ENCODE data around the gene NEU2.

NEU2 gene

DNA sequence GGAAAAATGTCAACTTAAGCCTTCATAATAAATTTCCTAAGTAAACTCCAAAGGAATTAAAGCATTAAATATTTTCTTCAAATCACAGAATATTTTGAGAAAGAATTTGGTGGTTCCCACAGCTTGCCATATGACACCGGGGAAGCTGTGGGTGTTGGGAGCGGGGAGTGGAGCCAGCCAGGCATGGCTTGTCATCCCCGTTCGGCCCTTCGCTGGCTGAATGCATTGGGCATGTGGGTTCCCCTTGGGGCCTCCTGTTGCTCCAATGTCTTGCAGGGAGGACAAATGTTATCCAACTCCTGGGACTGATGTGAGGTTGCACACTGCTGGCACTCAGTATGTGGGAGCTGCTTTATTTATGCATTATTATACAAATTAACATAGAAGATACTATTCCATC, 38.0 kb upstream of the NEU2 start:
- no peak overlapping the region for H3K4me3 ChIP-seq (ENCODE audit: low read depth, low read length)
- TF ChIP-seq, protein P1, sequence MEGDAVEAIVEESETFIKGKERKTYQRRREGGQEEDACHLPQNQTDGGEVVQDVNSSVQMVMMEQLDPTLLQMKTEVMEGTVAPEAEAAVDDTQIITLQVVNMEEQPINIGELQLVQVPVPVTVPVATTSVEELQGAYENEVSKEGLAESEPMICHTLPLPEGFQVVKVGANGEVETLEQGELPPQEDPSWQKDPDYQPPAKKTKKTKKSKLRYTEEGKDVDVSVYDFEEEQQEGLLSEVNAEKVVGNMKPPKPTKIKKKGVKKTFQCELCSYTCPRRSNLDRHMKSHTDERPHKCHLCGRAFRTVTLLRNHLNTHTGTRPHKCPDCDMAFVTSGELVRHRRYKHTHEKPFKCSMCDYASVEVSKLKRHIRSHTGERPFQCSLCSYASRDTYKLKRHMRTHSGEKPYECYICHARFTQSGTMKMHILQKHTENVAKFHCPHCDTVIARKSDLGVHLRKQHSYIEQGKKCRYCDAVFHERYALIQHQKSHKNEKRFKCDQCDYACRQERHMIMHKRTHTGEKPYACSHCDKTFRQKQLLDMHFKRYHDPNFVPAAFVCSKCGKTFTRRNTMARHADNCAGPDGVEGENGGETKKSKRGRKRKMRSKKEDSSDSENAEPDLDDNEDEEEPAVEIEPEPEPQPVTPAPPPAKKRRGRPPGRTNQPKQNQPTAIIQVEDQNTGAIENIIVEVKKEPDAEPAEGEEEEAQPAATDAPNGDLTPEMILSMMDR (conservative IDR thresholded peaks at IDR 0.05; ENCODE audit: low read depth, low read length): no peak
- DNase-seq (ENCODE audit: low read depth): no peak

DNA sequence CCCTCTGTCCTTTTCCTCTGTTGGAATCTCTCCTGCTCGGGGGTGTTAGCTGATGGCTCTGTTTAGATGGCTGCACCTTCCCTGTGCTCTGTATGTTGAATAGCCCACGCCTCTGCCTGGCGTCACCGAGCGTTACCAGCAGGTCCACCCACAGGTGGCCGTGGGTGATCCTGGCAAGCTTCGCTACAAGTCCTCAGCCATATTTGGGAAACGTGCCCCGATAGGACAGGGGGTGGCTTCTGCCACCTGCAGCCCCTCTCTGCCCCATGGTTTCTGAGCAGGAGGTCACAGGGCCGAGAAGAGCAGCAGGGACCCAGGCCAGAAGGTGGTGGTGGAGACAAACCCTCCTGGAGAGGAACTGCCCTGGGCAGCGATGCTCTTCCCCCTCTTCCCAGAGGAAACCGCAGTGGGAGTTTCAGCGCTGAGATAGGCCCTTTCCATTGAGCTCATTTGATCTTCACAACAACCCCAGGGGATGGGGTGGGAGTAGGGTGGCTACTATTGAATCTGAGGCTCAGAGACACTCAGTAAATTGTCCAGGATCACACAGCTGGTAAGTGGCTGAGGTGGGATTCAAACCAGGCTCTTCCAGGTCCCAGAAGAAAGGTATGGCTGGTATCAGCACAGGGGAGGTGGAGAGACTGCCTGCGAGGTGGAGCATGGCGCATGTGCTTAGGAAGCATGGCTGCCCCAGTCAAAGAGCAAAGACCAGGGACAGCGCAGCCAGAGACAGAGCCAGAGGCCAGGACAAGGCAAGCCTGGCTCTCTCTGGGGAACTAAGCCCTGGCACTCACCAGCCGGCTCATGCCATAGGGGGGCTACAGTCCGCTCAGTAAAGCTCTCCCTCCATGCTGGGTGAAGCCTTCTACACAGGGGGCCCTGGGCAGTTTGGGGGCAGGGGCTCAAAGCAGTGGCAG, 34.5 kb upstream of the NEU2 start:
- H3K4me3 ChIP-seq (ENCODE audit: low read depth, low read length): no peak overlapping the region
- no peak for DNase-seq (ENCODE audit: low read depth)
- TF ChIP-seq, protein P1 (conservative IDR thresholded peaks at IDR 0.05; ENCODE audit: low read depth, low read length): no peak

DNA sequence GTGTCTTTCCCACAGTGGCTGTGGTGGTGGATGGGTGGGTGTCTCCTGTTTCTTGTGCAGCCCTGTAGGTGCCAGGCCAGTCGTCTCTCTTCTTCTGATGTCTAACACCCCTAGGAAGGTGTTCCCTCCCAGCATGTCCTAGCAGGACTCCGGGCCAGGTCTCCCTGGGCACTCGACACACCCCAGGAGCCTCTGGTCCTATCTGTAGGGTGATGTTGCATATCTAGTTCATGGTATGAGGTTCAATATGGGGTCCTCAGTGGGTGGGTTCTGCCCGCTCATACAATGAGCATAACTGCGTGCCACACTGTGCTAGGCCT, 33.8 kb upstream of the NEU2 start:
- H3K4me3 ChIP-seq (ENCODE audit: low read depth, low read length): no peak overlapping the region
- no peak for DNase-seq (ENCODE audit: low read depth)
- TF ChIP-seq, protein P1 (conservative IDR thresholded peaks at IDR 0.05; ENCODE audit: low read depth, low read length): no peak

DNA sequence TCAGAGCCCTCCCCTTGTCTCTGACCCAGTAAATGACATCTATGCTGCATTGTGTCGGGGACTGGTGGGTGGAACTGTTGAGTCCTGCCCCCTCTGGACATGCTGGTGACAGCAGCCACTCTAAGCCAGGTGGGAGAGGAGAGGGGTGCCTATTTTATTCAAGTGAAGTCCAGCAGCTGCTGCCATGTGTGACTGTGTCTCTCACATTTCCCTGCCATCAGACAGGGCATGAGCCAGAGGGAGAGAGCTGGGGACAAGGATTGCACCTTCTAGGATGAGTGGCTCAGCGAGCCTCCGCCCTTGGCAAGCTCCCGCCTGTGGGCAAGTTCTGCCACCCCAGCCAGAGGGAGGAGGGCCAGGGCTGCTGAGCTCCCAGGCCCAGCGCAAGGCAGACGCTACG, 33.1 kb upstream of the NEU2 start:
- no peak overlapping the region for H3K4me3 ChIP-seq (ENCODE audit: low read depth, low read length)
- TF ChIP-seq, protein P1 (conservative IDR thresholded peaks at IDR 0.05; ENCODE audit: low read depth, low read length): no peak
- DNase-seq (ENCODE audit: low read depth): no peak

DNA sequence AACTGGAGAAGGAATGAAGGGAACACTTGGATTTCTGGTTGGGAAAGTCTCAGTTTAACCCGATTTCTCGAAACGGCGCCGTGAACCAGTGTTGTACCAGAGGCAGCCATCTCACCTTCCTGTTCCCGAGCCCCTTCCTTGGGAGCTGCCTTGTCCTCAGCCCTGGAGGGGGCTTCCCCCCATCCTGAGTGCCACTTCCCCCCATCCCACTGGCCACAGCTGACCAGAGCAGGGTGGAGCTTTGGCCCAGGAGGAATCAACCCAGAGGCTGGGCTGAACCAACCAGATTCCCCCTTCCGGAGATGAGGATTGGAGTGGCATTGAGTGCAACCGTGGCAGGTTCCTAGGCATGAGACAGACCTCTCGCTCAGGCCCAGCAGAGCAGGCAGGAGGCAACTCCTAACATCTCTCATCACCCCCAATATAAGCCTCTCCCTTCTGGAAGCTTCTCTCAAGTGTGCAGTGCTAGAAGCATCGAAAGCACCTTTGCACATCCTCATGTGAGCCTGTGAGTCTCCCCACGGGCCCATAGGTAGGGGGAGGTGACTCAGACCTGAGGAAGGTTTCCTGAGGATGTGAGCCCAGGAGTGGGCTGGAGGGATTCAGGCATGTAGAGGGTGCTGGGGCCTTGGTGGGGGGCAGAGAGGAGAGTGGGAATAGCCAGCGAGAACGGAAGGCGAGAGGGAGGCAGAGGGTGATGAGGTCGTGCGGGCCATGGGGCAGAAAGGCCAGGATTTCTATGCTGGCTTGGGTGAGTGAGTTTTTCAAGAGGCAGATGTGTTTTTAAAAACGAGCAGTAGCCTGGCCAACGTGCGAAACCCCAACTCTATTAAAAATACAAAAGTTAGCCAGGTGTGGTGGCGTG, 31.4 kb upstream of the NEU2 start:
- TF ChIP-seq, protein P1 (conservative IDR thresholded peaks at IDR 0.05; ENCODE audit: low read depth, low read length): no peak
- DNase-seq (ENCODE audit: low read depth): no peak

DNA sequence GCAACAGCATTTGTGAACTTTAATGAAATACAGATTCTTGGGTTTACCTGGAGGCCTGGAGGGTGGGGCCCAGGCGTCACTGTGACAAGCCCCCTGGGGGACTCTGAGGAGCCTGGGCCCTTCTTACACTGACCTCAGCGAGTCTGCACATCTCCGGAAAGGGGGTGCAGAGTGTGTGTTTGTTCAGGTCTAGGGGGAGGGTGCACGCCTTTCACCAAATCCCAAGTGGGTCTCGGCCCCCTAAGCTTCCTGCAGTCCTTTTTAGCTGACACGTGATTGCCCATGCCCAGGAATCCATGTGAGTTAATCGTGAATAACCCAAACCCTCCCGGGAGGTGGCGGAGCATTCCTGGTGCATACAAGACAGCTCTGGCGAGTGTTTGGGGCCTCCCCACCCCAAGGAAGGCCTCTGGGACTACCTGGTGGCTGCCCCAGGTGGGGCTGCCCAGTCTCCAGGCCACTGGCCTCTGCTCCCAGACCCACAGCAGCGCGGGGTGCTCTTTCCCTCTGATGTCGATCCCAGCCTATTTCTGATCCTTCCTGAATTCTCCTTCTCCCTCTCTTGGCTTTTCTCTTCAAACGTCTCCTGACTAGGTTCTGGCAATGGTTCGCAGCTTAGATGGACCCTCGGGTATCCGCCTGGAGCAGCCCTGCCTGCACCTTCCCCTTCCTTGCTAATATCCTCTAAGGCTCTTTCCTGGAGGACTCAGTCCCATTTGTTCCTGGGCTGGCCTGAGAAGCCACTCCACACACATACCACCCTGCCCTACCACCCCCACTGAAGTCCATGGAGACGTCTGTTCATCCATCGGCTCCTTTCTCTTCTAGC, 29.4 kb upstream of the NEU2 start:
- TF ChIP-seq, protein P1 (conservative IDR thresholded peaks at IDR 0.05; ENCODE audit: low read depth, low read length): no peak
- H3K4me3 ChIP-seq (ENCODE audit: low read depth, low read length): no peak overlapping the region
- no peak for DNase-seq (ENCODE audit: low read depth)

More for the DNA sequence above, 31.4 kb upstream of the NEU2 start:
- no peak overlapping the region for H3K4me3 ChIP-seq (ENCODE audit: low read depth, low read length)

Measured in choroid plexus epithelial cell (primary cell).